AG08395 (cell line): ENCODE measurements around the gene DLGAP5.
A peak's percentile ranks its signal among the peaks of the same experiment; 100 is the strongest.

ENCODE experiments used
- DNase-seq: peaks from one replicate; pipeline ENCODE4 v3.0.0; 2012; ENCODE audit warnings: mixed read lengths, low spot score

DLGAP5 gene

GRCh38 chr14:55129086-55129427 is 62.3 kb downstream of the DLGAP5 start, which contains the start of gene LGALS3:
LGALS3 (plus strand) TSS chr14:55129252; CDS start chr14:55137374, 8,122 bp downstream.
- DNase-seq: peak; percentile 88

DNA sequence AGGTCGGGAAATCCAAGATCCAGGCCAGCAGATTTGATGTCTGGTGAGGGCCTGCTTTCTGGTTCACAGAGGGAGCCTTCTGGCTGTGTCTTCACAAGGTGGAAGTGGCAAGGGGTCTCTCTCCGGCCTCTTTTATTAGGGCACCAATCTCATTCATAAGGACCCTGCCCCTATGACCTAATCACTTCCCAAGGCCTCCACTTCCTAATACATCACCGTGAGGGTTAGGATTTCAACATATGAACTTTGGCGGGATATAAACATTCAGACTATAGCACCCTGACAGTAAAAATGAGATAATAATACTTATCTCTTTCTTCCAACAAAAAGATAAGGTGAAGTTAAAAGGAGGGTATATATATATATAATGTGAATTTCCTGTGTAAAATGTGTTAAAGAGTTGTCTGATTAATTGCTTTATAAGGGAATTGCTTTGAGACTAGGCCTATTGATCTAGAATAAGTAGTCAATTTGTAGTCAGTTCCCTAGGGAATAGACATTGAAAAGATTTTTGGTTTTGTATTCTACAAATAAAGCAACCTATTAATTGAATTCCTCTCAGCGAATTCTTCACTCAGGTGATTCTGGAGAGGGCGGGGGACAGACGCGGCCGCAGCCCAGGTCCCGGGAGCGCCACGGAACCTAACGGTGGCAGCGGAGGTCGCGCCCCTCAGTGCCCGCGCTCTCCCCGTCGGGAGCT is 62.8 kb downstream of the DLGAP5 start:
- DNase-seq: no peak

GRCh38 chr14:55127460-55127951 is 63.9 kb downstream of the DLGAP5 start:
- DNase-seq: peak; percentile 21

GRCh38 chr14:55126932-55127459 is 64.4 kb downstream of the DLGAP5 start:
- no peak for DNase-seq

- DNase-seq: no peak
These were observed 65.4 kb downstream of the DLGAP5 start for GRCh38 chr14:55126034-55126433.

DNA sequence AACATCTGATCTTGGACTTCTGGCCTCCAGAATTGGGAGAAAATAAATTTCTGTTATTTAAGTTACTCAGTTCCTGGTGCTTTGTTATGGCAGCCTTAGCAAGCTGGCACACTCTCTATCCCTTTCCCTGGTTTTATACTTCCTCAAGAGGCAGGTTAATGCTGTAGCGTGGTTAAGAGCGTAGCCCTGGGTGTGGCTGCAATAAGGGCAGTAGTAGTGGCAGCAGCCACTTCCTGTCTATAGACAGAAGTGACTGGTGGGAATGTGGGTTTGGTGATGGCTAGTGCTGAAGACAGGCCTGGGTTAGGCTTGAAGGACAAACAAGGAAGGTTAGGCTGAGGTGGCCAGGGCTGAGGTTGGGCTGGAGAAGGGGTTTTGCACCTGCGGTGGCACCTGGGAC is 66.0 kb downstream of the DLGAP5 start:
- DNase-seq: no peak

DNA sequence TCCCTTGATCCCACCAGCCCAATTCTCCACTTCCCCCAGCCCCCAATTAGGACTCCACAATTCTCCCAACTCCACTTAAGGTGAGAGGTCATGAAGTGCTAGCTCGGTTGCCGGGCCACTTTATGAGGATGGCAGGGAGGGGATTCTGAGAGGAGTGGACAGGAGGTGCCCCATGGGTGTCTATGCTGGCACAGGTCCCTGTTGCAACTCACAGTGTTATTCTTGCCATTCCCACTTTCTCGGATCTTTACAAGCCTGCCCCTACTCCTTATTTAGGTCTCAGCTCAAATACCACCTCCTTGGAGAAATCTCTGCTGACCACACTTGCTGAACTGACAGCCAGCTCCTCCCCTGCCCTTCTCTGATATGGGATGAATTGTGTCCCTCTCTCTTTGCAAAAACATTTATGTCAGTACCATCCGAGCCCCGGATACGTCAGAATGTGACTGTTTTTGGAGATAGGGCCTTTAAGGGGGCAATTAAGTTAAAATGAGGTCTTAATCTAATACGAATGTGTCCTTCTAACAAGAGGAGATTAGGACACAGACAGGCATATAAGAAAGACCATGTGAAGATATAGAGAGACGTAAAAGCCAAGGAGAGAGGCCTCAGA is 66.5 kb downstream of the DLGAP5 start:
- no peak for DNase-seq

- no peak for DNase-seq
These were observed 67.3 kb downstream of the DLGAP5 start for GRCh38 chr14:55123852-55124639.

DNA sequence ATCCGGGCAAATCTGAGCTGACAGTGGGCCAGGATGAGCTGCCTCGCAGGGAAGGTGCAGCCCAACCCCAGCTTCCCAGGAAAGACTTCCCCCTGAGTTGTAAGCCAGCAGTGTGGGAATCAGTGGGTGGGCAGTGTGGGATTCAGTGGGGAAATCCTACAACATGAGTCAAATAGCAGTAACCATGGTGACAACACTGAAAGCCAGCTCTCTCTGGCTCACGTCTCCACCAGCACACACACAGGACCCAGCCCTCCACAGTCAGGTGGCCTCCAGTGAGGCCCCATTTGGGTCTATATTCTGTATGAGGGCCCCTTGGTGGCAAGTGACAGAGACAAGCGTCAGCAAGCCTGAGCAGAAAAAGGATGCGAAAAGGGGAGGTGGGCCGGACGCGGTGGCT is 68.3 kb downstream of the DLGAP5 start:
- peak; percentile 85 for DNase-seq

- DNase-seq: no peak
These were observed 68.9 kb downstream of the DLGAP5 start for GRCh38 chr14:55122440-55122986.

DNA sequence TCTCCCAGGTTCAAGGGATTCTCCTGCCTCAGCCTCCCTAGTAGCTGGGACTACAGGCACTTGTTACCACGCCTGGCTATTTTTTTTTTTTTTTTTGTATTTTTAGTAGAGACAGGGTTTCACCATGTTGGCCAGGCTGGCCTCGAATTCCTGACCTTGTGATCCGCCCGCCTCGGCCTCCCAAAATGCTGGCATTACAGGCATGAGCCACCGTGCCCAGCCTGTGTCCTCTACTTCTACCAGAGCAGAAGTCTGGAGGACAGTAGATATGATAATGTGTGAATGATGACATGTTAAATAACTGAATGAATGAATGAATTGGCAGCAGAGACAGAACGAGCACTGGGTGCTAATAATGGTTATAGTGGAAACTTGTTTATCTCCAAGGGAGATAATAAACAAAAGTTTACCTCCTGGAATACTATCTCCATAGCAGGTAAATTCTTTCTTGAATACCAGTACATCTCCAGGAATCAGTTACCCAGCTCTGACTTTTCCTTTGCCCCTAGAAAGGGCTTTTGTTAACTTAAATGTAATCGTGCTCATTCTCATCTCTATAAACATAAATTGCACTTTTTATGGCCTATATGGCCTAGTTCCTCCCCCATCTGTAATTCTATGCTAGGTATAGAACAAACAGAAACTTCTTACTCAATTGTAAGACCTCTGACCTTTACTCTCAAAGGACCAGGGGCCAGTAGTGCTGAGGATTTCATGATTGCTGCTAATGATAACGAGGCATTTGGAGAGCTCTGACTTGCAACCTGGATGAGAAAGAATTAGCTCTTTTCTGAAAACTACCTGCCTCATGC is 69.6 kb downstream of the DLGAP5 start:
- DNase-seq: no peak

GRCh38 chr14:55120571-55121495 is 70.6 kb downstream of the DLGAP5 start:
- DNase-seq: no peak

DNA sequence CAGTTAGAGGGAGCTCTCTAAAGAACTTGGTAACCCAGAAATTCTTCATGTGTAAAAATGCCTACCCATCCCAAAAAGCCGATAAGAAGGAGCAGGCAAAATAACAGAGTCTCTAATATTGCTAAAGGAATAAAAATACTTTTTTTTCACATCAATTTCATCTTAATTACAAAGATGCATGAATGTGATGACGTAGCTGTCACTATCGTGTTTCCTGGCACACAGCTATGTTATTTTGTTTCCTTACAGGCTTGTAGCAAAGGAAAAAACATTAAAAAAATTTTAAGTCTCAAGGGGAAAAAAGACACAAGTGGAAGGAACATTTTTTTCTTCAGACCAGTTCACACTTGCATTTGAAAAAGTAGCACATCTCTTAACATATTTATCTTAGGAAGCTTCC is 72.6 kb downstream of the DLGAP5 start:
- no peak for DNase-seq

DNA sequence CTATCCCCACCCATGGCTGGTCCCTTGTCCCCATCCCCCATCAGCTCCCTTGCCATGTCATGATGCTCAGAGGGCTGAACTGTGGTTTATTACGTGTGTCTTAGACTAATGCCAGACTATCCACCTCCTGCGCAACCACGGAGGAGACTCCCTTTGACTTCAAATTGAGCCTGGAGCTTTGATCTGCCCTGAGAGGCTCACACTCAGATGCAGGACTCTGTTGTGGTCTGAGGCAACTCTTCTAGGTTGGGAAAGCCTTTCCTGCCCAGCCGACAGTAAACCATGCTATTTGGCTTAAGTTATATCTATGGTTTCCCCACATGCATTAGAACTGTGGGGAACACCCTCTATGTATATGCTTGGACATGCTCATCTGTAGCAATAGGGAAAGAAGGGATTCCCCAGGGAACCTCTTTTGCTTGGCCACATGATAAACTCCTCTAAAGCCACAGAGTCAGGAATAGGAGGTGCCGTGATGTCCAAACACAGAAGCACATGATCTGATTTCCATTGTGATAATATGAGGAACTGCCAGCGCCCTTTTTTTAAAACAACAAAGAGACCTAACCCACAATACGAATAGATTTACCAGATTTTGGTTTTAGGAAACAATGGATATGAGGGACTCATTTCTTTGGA is 73.5 kb downstream of the DLGAP5 start:
- no peak for DNase-seq

GRCh38 chr14:55116246-55117030 is 74.9 kb downstream of the DLGAP5 start:
- DNase-seq: no peak

DNA sequence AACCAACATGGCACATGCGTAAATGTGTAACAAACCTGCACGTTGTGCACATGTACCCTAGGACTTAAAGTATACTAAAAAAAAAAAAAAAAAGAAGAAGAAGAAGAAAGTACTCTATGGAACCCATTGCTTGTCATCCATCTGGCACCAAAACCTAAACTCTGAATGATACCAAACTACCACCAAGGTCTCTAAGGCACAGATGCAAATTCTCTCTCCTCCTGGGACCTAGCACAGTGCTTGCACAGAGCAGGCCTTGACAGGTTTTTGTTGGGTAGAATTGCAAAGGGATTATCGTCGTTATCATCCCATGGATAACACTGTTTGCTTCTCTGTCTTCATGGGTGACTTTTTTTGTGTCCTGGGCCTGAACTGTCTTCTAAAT is 75.5 kb downstream of the DLGAP5 start:
- no peak for DNase-seq

- no peak for DNase-seq
These were observed 75.9 kb downstream of the DLGAP5 start for GRCh38 chr14:55115460-55115859.

- no peak for DNase-seq
These were observed 76.7 kb downstream of the DLGAP5 start for GRCh38 chr14:55114720-55115119.

GRCh38 chr14:55111122-55111708 is 80.2 kb downstream of the DLGAP5 start:
- no peak for DNase-seq
